T-cell (primary cell): ENCODE data around the gene EIF4EBP2. TPM values are rescaled to one million over a fixed set of nuclear protein-coding genes. Genes with fewer than 3 reads are reported as not detected.

Source experiments
- ATAC-seq, 4 experiments: fragments of 200-7000 bp in 3 of 4; fragments of 150-1000 bp in 1 of 4; cut with Tn5 transposase; replicated peaks in 1 of 4; 1 replicate in 3 of 4; 2 replicates in 1 of 4; pipeline ENCODE4 v1.10.0; 2021; ENCODE audit warnings: moderate library complexity in 3 of 4, mild to moderate bottlenecking in 2 of 4, moderate number of reproducible peaks in 1 of 4
- CTCF ChIA-PET, 2 donors: fragments of 300-600 bp; sonication (Branson Sonifier 250); formaldehyde crosslinking; loops; one replicate each; lab custom pipeline; 2022; ENCODE audit warnings: antibody characterized with exemption in 2 of 2; lab: Charles Lee
- POLR2A ChIA-PET, 2 donors: fragments of 300-600 bp; sonication (Branson Sonifier 250); formaldehyde crosslinking; loops; one replicate each; lab custom pipeline; 2022; ENCODE audit warnings: antibody characterized with exemption in 2 of 2; lab: Charles Lee
- DNase-seq, 35 experiments: peaks; one replicate each; pipeline versions ENCODE4 v3.0.0 to v3.0.0-alpha.2; 2013 to 2023
- H3K27ac ChIP-seq: one replicate; pipeline ENCODE4 v1.5.1; 2013; ENCODE audit warnings: low read length
- H3K27me3 ChIP-seq, 2 experiments: replicated peaks in 1 of 2; 1 replicate in 1 of 2; 2 replicates in 1 of 2; pipeline versions ENCODE4 v1.6.1 to v1.7.0; 2013; ENCODE audit warnings: low read length in 1 of 2, mixed read lengths in 1 of 2; ENCODE audit not compliant: control insufficient read depth in 2 of 2, insufficient read depth in 2 of 2; ENCODE audit errors: extremely low read depth in 1 of 2
- H3K36me3 ChIP-seq, 2 donors: 1 replicate in 1 of 2; 2 replicates in 1 of 2; pipeline versions ENCODE4 v1.6.1 to v1.7.0; 2013; ENCODE audit warnings: low read length in 1 of 2; ENCODE audit not compliant: control insufficient read depth in 2 of 2, insufficient read depth in 1 of 2; ENCODE audit errors: extremely low read depth in 1 of 2
- H3K4me1 ChIP-seq, 2 experiments: 1 replicate in 1 of 2; 2 replicates in 1 of 2; pipeline versions ENCODE4 v1.6.1 to v1.7.0; 2013; ENCODE audit warnings: low read length in 2 of 2, mixed read lengths in 1 of 2; ENCODE audit not compliant: insufficient read depth in 2 of 2, control insufficient read depth in 1 of 2; ENCODE audit errors: extremely low read depth in 1 of 2
- H3K4me3 ChIP-seq, 2 donors: 1 replicate in 1 of 2; 2 replicates in 1 of 2; pipeline versions ENCODE4 v1.5.1 to v1.7.0; 2013; ENCODE audit warnings: mild to moderate bottlenecking in 2 of 2, low read length in 1 of 2, moderate library complexity in 1 of 2; ENCODE audit not compliant: control insufficient read depth in 1 of 2; ENCODE audit errors: extremely low read depth in 1 of 2
- H3K9me3 ChIP-seq: 2 replicates; pipeline ENCODE4 v1.7.0; 2013
- H3K27ac Mint-ChIP-seq, 2 donors: one replicate each; pipeline ENCODE4 v1.8.0; 2020 to 2021; ENCODE audit warnings: mild to moderate bottlenecking in 2 of 2, mixed read lengths in 2 of 2
- H3K27me3 Mint-ChIP-seq, 2 donors: one replicate each; pipeline ENCODE4 v1.8.0; 2021 to 2022; ENCODE audit warnings: mixed read lengths in 2 of 2
- H3K36me3 Mint-ChIP-seq: one replicate; pipeline ENCODE4 v1.8.0; 2021; ENCODE audit warnings: mixed read lengths
- H3K4me1 Mint-ChIP-seq, 3 donors: one replicate each; pipeline ENCODE4 v1.8.0; 2020 to 2022; ENCODE audit warnings: mixed read lengths in 3 of 3, mild to moderate bottlenecking in 1 of 3
- H3K4me3 Mint-ChIP-seq, 3 donors: one replicate each; pipeline ENCODE4 v1.8.0; 2020 to 2022; ENCODE audit warnings: mild to moderate bottlenecking in 3 of 3, mixed read lengths in 3 of 3, moderate library complexity in 3 of 3
- H3K9me3 Mint-ChIP-seq, 3 donors: one replicate each; pipeline ENCODE4 v1.8.0; 2020 to 2022; ENCODE audit warnings: mixed read lengths in 3 of 3
- WGBS: methylation state at CpG from one replicate; pipeline ENCODE4 v1.1.5; 2013; ENCODE audit warnings: missing lambda C conversion rate; ENCODE audit not compliant: insufficient coverage; 5-methylcytosine and 5-hydroxymethylcytosine counted together
- total RNA-seq, 35 experiments: library from RNA in 6 of 35; stranded (reverse) in 6 of 35; fragments of 120-200 nt in 1 of 35; gene quantifications; one replicate each; pipeline versions ENCODE4 v1.2.1 to v1.2.4 and lab custom pipeline; 2013 to 2026

The EIF4EBP2 gene
- total RNA-seq, 5 donors from 2014 or later (not counting 1 experiment from before 2014, with no cell fraction given), result 39.9 to 47.7 (median 42.6) TPM

DNA sequence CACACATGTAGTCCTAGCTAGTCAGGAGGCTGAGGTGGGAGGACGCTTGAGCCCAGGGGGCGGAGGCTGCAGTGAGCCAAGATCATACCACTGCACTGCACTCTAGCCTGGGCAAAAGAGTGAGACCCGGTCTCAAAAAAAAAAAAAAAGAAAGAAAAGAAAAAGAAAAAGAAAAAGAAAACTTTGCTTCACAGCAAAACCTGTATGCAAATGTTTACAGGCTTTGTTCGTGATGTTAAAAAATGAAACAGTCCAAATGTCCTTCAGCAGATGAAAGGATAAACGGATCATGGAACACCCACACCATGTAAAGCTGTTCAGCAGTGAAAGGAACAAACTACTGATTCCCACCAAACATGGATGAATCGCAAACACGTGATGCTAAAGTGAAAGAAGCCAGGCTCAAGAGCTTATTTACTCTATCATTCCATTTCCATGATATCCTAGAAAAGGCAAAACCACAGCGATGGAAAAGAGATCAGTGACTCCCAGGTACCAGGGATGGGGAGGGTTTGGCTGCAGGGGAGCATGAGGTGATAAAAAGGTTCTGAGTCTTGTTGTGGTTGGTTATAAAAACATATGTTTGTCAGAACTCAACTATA is 36.6 kb upstream of the EIF4EBP2 start:
- Mint-ChIP-seq H3K36me3 (no peaks in the 10 kb centered on the region), H3K4me1 (peaks cover 9 to 17% (median 12%) of the 10 kb centered on the region in 3 donors), H3K4me3 (no peak overlapping the region), H3K27ac (no peak overlapping the region), H3K27me3 (no peaks in the 10 kb centered on the region), H3K9me3 (no peaks in the 10 kb centered on the region)
- POLR2A ChIA-PET, result interaction anchor here in 1 of 2 donors (0.6 kb wide), 1 partner anchor 102 kb away, joined by 7 read pairs; no protein-coding TSS in a partner anchor
- H3K27ac ChIP-seq, result no peak overlapping the region
- no peaks in the 10 kb centered on the region for H3K27me3 ChIP-seq
- 100% methylated on average over 1 of the region's 8 CpGs for WGBS
- no peaks in the 10 kb centered on the region for H3K36me3 ChIP-seq
- CTCF ChIA-PET, result interaction anchor here (0.6 to 5.8 kb wide), 5 partner anchors 14 to 279 kb away, joined by 3 to 177 read pairs (median 4); no protein-coding TSS in a partner anchor
- no peak overlapping the region for H3K4me3 ChIP-seq
- H3K4me1 ChIP-seq, result peaks cover 0 to 14% of the 10 kb centered on the region in 2 experiments
- ATAC-seq (no peak), DNase-seq (no peak)
- no peaks in the 10 kb centered on the region for H3K9me3 ChIP-seq

GRCh38 chr10:70368774-70369482 is 35.0 kb upstream of the EIF4EBP2 start:
- DNase-seq, result no peak
- no peak overlapping the region for H3K4me3 Mint-ChIP-seq
- no peak overlapping the region for H3K27ac Mint-ChIP-seq

DNA sequence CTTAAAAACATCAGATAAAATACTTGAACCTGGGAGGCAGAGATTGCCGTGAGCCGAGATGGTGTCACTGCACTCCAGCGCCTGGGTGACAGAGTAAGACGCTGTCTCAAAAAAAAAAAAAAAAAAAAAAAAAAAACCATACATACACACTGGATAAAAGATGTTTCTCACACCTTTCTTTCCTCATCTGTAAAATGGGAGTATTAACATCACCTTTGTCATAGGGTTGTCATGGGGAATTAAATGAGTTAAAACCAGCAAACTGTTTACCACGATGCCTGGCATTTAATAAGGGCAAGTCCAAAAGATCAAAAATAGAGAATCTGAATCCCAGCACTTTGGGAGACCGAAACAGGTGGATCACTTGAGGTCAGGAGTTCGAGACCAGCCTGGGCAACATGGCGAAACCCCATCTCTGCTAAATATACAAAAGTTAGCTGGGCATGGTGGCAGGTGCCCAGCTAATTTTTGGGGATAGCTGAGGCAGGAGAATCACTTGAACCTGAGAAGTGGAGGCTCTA is 34.4 kb upstream of the EIF4EBP2 start:
- H3K4me1 Mint-ChIP-seq, result peaks cover 3 to 7% (median 3%) of the 10 kb centered on the region in 3 donors
- DNase-seq (no peak), ATAC-seq (no peak)
- no peaks in the 10 kb centered on the region for H3K9me3 Mint-ChIP-seq
- 92% methylated on average over 2 of the region's 8 CpGs for WGBS
- H3K36me3 Mint-ChIP-seq, result no peaks in the 10 kb centered on the region
- H3K27ac ChIP-seq, result no peak overlapping the region
- no peaks in the 10 kb centered on the region for H3K27me3 ChIP-seq
- H3K36me3 ChIP-seq, result no peaks in the 10 kb centered on the region
- no peaks in the 10 kb centered on the region for H3K9me3 ChIP-seq
- no peak overlapping the region for H3K4me3 Mint-ChIP-seq
- H3K27ac Mint-ChIP-seq, result no peak overlapping the region
- no peak overlapping the region for H3K4me3 ChIP-seq
- H3K4me1 ChIP-seq, result peaks cover 0 to 3% of the 10 kb centered on the region in 2 experiments
- POLR2A ChIA-PET, result no interaction called here
- CTCF ChIA-PET, result interaction anchor here in 1 of 2 donors (0.7 kb wide), 1 partner anchor 108 kb away, joined by 4 read pairs; no protein-coding TSS in a partner anchor
- H3K27me3 Mint-ChIP-seq, result no peaks in the 10 kb centered on the region

More at GRCh38 chr10:70368774-70369482, 35.0 kb upstream of the EIF4EBP2 start:
- Histone ChIP-seq H3K27ac (no peak overlapping the region), H3K36me3 (no peaks in the 10 kb centered on the region), H3K27me3 (no peaks in the 10 kb centered on the region), H3K9me3 (no peaks in the 10 kb centered on the region), H3K4me3 (no peak overlapping the region), H3K4me1 (peaks cover 0 to 9% of the 10 kb centered on the region in 2 experiments)
- no peaks in the 10 kb centered on the region for H3K36me3 Mint-ChIP-seq
- ATAC-seq, result no peak
- CTCF ChIA-PET, result interaction anchor here in 1 of 2 donors (5.8 kb wide), 1 partner anchor 148 kb away, joined by 177 read pairs; no protein-coding TSS in a partner anchor
- peaks cover 8 to 13% (median 9%) of the 10 kb centered on the region in 3 donors for H3K4me1 Mint-ChIP-seq
- no peaks in the 10 kb centered on the region for H3K27me3 Mint-ChIP-seq
- POLR2A ChIA-PET, result no interaction called here
- 96% methylated on average over 4 of the region's 10 CpGs for WGBS
- no peaks in the 10 kb centered on the region for H3K9me3 Mint-ChIP-seq

DNA sequence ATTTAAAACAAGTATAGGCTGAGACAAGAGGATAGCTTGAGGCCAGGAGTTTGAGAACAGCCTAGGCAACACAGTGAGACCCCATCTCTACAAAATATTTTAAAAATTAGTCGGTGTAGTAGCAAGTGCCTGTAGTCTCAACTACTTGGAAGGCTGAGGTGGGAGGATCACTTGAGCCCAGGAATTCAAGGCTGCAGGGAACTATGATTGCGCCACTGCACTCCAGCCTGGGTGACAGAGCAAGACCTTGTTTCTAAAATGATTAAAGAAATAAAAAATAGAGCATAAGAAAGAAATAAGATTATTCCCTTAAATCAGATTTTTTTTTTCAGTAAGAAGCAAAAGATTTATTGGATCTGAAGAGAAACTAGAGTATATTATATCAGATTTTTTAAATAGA is 33.2 kb upstream of the EIF4EBP2 start:
- Histone ChIP-seq H3K36me3 (no peaks in the 10 kb centered on the region), H3K9me3 (no peaks in the 10 kb centered on the region), H3K27me3 (no peaks in the 10 kb centered on the region), H3K4me3 (no peak overlapping the region), H3K27ac (no peak overlapping the region), H3K4me1 (no peaks in the 10 kb centered on the region)
- CTCF ChIA-PET, result no interaction called here
- POLR2A ChIA-PET, result no interaction called here
- Mint-ChIP-seq H3K9me3 (no peaks in the 10 kb centered on the region), H3K4me1 (no peaks in the 10 kb centered on the region), H3K27ac (no peak overlapping the region), H3K36me3 (no peaks in the 10 kb centered on the region), H3K27me3 (no peaks in the 10 kb centered on the region), H3K4me3 (no peak overlapping the region)
- ATAC-seq, result no peak
- WGBS, result no CpG with 5 or more reads among the region's 2 CpGs
- no peak for DNase-seq

DNA sequence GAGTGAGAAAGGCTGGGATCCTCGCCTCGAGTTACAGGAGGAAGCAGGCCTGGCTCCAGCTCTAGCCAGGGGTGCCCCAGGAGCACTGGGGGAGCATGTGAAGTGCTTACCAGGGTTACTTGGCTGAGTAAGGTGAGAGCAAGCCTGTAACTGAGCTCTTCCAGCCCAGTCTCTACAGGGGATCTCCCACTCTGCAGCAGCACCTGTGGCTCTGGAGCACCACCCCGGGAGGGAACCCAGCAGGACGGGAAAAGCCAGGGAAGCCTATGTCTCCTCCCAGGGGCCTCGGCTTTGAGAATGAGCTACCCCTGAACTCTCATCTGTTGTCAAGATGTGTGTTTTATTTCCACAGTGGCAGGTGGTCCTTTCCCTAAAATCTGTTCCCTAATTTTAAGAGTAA is 32.1 kb upstream of the EIF4EBP2 start:
- H3K4me3 ChIP-seq, result no peak overlapping the region
- no peaks in the 10 kb centered on the region for H3K27me3 ChIP-seq
- Mint-ChIP-seq H3K27ac (no peak overlapping the region), H3K27me3 (no peaks in the 10 kb centered on the region), H3K4me1 (no peaks in the 10 kb centered on the region), H3K4me3 (no peak overlapping the region), H3K9me3 (no peaks in the 10 kb centered on the region), H3K36me3 (no peaks in the 10 kb centered on the region)
- CTCF ChIA-PET, result no interaction called here
- no peaks in the 10 kb centered on the region for H3K4me1 ChIP-seq
- ATAC-seq (no peak), DNase-seq (no peak)
- 93% methylated on average over 4 of the region's 5 CpGs for WGBS
- POLR2A ChIA-PET, result interaction anchor here in 1 of 2 donors (0.6 kb wide), 1 partner anchor 225 kb away, joined by 3 read pairs; the partner anchor contains the start of gene TYSND1
- H3K9me3 ChIP-seq, result no peaks in the 10 kb centered on the region
- no peaks in the 10 kb centered on the region for H3K36me3 ChIP-seq
- no peak overlapping the region for H3K27ac ChIP-seq
